HepG2 (cell line): ENCODE results near the gene ENO1. TPM values are rescaled to one million over a fixed set of nuclear protein-coding genes. Genes with fewer than 3 reads are reported as not detected.

Experiments
- ATAC-seq: fragments of 200-7000 bp; cut with Tn5 transposase; 3 replicates; pipeline ENCODE4 v1.9.1; 2020; ENCODE audit warnings: mild to moderate bottlenecking, moderate library complexity
- BruUV-seq: library from RNA; stranded (reverse); fragments of 400-500 nt; replicated peaks from 2 replicates; lab custom pipeline; 2021; lab: Mats Ljungman, UMichigan
- CTCF ChIA-PET: fragments of 300-600 bp; formaldehyde crosslinking; extraction: SDS; loops from one replicate; lab custom pipeline; 2021; ENCODE audit warnings: low total read pairs, inconsistent platforms, low intra/inter-chr PET ratio; lab: Yijun Ruan, JAX
- POLR2A ChIA-PET: fragments of 350-600 bp; sonication (Branson Sonifier 250); formaldehyde crosslinking; loops from one replicate; lab custom pipeline; 2020; ENCODE audit warnings: antibody characterized with exemption, inconsistent platforms; lab: Yijun Ruan, JAX
- DNase-seq: peaks from one replicate; pipeline ENCODE4 v3.0.0-alpha.2; 2015; ENCODE audit warnings: low spot score
- FAIRE-seq: peaks from 3 replicates; lab custom pipeline; 2011; peaks lifted over from hg19 to GRCh38; lab: Jason Lieb, UNC
- H2AFZ ChIP-seq: one replicate; pipeline ENCODE4 v1.6.1; 2011; ENCODE audit warnings: low read length, inconsistent platforms
- H3K27ac ChIP-seq: fragments of 300-600 bp; 3 replicates; pipeline ENCODE4 v1.8.0; 2011; ENCODE audit warnings: mixed run types, mild to moderate bottlenecking, mixed read lengths, low read length, inconsistent platforms; ENCODE audit not compliant: insufficient read depth; ENCODE audit errors: extremely low read length
- H3K27me3 ChIP-seq, 2 experiments: fragments of 200-600 bp in 1 of 2; 2 replicates in 1 of 2; 3 replicates in 1 of 2; pipeline versions ENCODE4 v1.6.0 to v1.8.0; 2011; ENCODE audit warnings: low read length in 2 of 2, mild to moderate bottlenecking in 2 of 2, moderate library complexity in 2 of 2, inconsistent platforms in 1 of 2; ENCODE audit not compliant: insufficient read depth in 2 of 2, control insufficient read depth in 1 of 2
- H3K36me3 ChIP-seq, 2 experiments: fragments of 200-600 bp in 1 of 2; replicated peaks in 1 of 2; 2 replicates in 1 of 2; 3 replicates in 1 of 2; pipeline versions ENCODE4 v1.5.1 to v1.8.0; 2011; ENCODE audit warnings: low read length in 2 of 2, inconsistent platforms in 1 of 2; ENCODE audit not compliant: insufficient read depth in 2 of 2, control insufficient read depth in 1 of 2
- H3K4me1 ChIP-seq: 2 replicates; pipeline ENCODE4 v1.5.1; 2012; ENCODE audit warnings: low read length, inconsistent platforms; ENCODE audit not compliant: insufficient read depth
- H3K4me2 ChIP-seq: 2 replicates; pipeline ENCODE4 v1.6.0; 2011; ENCODE audit warnings: low read depth, low read length, inconsistent platforms
- H3K4me3 ChIP-seq, 3 experiments: fragments of 200-600 bp in 1 of 3; sonication (generic), shearing (Covaris generic) in 1 of 3; replicated peaks in 1 of 3; 2 replicates each; pipeline ENCODE4 v1.5.1; 2011 to 2016; ENCODE audit warnings: low read length in 3 of 3, inconsistent platforms in 2 of 3, low read depth in 2 of 3, mild to moderate bottlenecking in 2 of 3, control low read depth in 1 of 3, mixed read lengths in 1 of 3; ENCODE audit not compliant: insufficient read depth in 1 of 3
- H3K79me2 ChIP-seq: one replicate; pipeline ENCODE4 v1.6.1; 2011; ENCODE audit warnings: low read length, inconsistent platforms; ENCODE audit not compliant: insufficient read depth
- H3K9ac ChIP-seq: 2 replicates; pipeline ENCODE4 v1.6.0; 2011; ENCODE audit warnings: mild to moderate bottlenecking, low read depth, low read length, inconsistent platforms; ENCODE audit not compliant: insufficient read depth
- H3K9me3 ChIP-seq: 2 replicates; pipeline ENCODE4 v1.5.1; 2012; ENCODE audit warnings: mild to moderate bottlenecking, low read length
- H4K20me1 ChIP-seq: 2 replicates; pipeline ENCODE4 v1.6.0; 2011; ENCODE audit warnings: inconsistent platforms, mild to moderate bottlenecking, low read length, moderate library complexity; ENCODE audit not compliant: insufficient read depth
- ZKSCAN5 ChIP-seq: sonication (generic); formaldehyde crosslinking; IDR thresholded peaks from 2 replicates; pipeline ENCODE4 v1.5.1; 2020; ENCODE audit warnings: mild to moderate bottlenecking, missing genetic modification reagents
- WGBS: methylation state at CpG from one replicate; pipeline ENCODE4 v1.1.6; 2017; ENCODE audit warnings: low lambda C conversion rate; 5-methylcytosine and 5-hydroxymethylcytosine counted together
- in situ Hi-C: cut with HindIII; loops from 2 replicates; pipeline ENCODE4 v1.10.0; 2017; ENCODE audit warnings: low pct_unique_long_range_greater_than_20kb; ENCODE audit not compliant: extremely low pct_ligation_motif_present
- intact Hi-C: fragments of 100-400 bp; cut with micrococcal nuclease; formaldehyde crosslinking; loops from one replicate; pipeline ENCODE4 v1.10.0; 2022; ENCODE audit not compliant: unreplicated experiment
- polyA plus RNA-seq, 8 experiments: library from polyadenylated mRNA; depleted of rRNA in 3 of 8; stranded (reverse) in 7 of 8; unstranded in 1 of 8; fragments of >200 nt; fragmentation: Illumina TruSeq in 4 of 8; extraction: Trizol in 4 of 8; gene quantifications; 2 replicates each; pipeline versions ENCODE4 v1.2.1 to v1.2.3, GENCODE V29; 2011 to 2016; ENCODE audit warnings: low read depth in 4 of 8, missing spikeins in 1 of 8, mixed read lengths in 1 of 8; ENCODE audit not compliant: insufficient read depth in 1 of 8
- total RNA-seq, 5 experiments: library from RNA; depleted of rRNA; stranded (reverse); fragments of >200 nt; fragmentation: Illumina TruSeq; extraction: Trizol; gene quantifications; 2 replicates each; pipeline ENCODE4 v1.2.3, GENCODE V29; 2016; ENCODE audit warnings: low read depth in 1 of 5
- TF ChIP-seq, protein P1 (sequence below): sonication (generic); formaldehyde crosslinking; IDR thresholded peaks from 2 replicates; pipeline ENCODE4 v1.9.0; 2022; ENCODE audit warnings: low read depth, missing genetic modification reagents
- TF ChIP-seq, protein P2 (sequence below): sonication (generic); formaldehyde crosslinking; IDR thresholded peaks from 2 replicates; pipeline ENCODE4 v1.5.0; 2020; ENCODE audit warnings: mild to moderate bottlenecking, missing genetic modification reagents, borderline replicate concordance
- TF ChIP-seq, protein P3 (sequence below), 2 experiments: fragments of 450-650 bp in 1 of 2; sonication (generic) in 1 of 2; formaldehyde crosslinking in 1 of 2; IDR thresholded peaks; 2 replicates each; pipeline versions ENCODE4 v1.6.1 to v1.8.0; 2016 to 2022; ENCODE audit warnings: antibody characterized with exemption in 1 of 2, mild to moderate bottlenecking in 1 of 2, missing genetic modification reagents in 1 of 2

ENO1 gene
- total and polyA plus RNA-seq, 2 of the 13 experiments (the other 11 are each of a cell fraction or from before 2014, with no cell fraction given), result 1,559 to 3,103 TPM

DNA sequence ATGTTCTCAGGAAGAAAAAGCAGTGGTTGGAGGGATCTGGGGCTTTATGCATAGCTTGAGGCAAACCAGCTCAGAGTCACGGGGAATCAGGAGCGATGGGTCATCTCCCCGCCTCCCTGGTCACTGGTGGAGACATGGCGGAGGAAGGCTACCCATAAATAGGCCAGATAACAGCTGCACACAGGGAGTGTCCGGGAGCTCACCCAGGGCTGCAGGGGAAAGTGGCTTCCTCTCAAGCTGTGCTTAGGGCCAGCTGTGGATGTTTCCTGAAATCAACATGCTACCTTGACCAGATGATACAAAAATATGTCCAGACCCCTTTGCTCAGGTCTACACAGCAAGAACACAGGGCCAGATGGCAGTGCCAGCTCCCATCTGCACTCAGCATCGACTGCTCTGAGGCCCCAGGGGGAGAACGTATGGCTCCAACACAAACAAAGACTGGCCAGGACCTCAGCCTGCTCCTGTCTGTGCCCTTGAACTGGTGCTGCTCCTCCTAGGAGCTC lies 33.9 kb downstream of the ENO1 start (continued):
- TF ChIP-seq, protein P1, sequence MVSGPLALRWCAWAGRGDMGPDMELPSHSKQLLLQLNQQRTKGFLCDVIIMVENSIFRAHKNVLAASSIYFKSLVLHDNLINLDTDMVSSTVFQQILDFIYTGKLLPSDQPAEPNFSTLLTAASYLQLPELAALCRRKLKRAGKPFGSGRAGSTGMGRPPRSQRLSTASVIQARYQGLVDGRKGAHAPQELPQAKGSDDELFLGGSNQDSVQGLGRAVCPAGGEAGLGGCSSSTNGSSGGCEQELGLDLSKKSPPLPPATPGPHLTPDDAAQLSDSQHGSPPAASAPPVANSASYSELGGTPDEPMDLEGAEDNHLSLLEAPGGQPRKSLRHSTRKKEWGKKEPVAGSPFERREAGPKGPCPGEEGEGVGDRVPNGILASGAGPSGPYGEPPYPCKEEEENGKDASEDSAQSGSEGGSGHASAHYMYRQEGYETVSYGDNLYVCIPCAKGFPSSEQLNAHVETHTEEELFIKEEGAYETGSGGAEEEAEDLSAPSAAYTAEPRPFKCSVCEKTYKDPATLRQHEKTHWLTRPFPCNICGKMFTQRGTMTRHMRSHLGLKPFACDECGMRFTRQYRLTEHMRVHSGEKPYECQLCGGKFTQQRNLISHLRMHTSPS (CRISPR knock-in tag), result peak; percentile 78
- TF ChIP-seq, all 625 proteins: peak for 5

DNA sequence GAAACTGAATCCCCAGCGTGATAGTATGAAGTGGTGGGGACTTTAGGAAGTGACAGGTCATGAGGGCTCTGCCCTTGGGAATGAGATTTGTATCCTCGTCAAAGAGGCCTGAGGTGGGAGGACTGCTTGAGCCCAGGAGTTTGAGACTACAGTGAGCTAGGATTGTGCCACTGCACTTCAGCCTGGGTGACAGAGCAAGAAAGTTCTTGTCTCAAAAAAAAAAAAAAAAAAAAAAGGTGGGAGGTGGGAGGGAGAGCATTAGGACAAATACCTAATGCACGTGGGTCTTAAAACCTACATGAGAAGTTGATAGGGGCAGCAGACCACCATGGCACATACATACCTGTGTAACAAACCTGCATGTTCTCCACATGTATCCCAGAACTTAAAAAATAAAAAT lies 37.1 kb downstream of the ENO1 start:
- H3K4me3 ChIP-seq, result no peak overlapping the region
- no peaks in the 10 kb centered on the region for H3K36me3 ChIP-seq
- WGBS, result 29% methylated on average over 3 of the region's 3 CpGs
- peaks cover 42% of the 10 kb centered on the region for H3K4me1 ChIP-seq
- H3K27ac ChIP-seq, result no peak overlapping the region
- POLR2A ChIA-PET, result no interaction called here
- no peaks in the 10 kb centered on the region for H3K79me2 ChIP-seq
- BruUV-seq, result no TSS peak
- H4K20me1 ChIP-seq, result no peaks in the 10 kb centered on the region
- ATAC-seq (no peak), FAIRE-seq (no peak), DNase-seq (no peak)
- intact Hi-C loops, result no loop called here
- H3K4me2 ChIP-seq, result peak overlapping the region; percentile 20; the same call in 1 of the 2 replicates
- in situ Hi-C loops, result loop anchor here (25.0 kb wide), 1 partner anchor 279 kb away; no protein-coding TSS in a partner anchor
- CTCF ChIA-PET, result no interaction called here
- H3K9me3 ChIP-seq, result no peaks in the 10 kb centered on the region
- H3K27me3 ChIP-seq, result 0 out of 5 replicates have a peak, but pooled peaks cover 0 to 3% of the 10 kb centered on the region in 2 experiments
- H2AFZ ChIP-seq, result no peak overlapping the region
- H3K9ac ChIP-seq, result no peak overlapping the region
- TF ChIP-seq, protein P2, sequence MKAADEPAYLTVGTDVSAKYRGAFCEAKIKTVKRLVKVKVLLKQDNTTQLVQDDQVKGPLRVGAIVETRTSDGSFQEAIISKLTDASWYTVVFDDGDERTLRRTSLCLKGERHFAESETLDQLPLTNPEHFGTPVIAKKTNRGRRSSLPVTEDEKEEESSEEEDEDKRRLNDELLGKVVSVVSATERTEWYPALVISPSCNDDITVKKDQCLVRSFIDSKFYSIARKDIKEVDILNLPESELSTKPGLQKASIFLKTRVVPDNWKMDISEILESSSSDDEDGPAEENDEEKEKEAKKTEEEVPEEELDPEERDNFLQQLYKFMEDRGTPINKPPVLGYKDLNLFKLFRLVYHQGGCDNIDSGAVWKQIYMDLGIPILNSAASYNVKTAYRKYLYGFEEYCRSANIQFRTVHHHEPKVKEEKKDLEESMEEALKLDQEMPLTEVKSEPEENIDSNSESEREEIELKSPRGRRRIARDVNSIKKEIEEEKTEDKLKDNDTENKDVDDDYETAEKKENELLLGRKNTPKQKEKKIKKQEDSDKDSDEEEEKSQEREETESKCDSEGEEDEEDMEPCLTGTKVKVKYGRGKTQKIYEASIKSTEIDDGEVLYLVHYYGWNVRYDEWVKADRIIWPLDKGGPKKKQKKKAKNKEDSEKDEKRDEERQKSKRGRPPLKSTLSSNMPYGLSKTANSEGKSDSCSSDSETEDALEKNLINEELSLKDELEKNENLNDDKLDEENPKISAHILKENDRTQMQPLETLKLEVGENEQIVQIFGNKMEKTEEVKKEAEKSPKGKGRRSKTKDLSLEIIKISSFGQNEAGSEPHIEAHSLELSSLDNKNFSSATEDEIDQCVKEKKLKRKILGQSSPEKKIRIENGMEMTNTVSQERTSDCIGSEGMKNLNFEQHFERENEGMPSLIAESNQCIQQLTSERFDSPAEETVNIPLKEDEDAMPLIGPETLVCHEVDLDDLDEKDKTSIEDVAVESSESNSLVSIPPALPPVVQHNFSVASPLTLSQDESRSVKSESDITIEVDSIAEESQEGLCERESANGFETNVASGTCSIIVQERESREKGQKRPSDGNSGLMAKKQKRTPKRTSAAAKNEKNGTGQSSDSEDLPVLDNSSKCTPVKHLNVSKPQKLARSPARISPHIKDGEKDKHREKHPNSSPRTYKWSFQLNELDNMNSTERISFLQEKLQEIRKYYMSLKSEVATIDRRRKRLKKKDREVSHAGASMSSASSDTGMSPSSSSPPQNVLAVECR (CRISPR knock-in tag), result no peak
- TF ChIP-seq ZKSCAN5 (CRISPR knock-in tag), result no peak
- TF ChIP-seq, protein P3, sequence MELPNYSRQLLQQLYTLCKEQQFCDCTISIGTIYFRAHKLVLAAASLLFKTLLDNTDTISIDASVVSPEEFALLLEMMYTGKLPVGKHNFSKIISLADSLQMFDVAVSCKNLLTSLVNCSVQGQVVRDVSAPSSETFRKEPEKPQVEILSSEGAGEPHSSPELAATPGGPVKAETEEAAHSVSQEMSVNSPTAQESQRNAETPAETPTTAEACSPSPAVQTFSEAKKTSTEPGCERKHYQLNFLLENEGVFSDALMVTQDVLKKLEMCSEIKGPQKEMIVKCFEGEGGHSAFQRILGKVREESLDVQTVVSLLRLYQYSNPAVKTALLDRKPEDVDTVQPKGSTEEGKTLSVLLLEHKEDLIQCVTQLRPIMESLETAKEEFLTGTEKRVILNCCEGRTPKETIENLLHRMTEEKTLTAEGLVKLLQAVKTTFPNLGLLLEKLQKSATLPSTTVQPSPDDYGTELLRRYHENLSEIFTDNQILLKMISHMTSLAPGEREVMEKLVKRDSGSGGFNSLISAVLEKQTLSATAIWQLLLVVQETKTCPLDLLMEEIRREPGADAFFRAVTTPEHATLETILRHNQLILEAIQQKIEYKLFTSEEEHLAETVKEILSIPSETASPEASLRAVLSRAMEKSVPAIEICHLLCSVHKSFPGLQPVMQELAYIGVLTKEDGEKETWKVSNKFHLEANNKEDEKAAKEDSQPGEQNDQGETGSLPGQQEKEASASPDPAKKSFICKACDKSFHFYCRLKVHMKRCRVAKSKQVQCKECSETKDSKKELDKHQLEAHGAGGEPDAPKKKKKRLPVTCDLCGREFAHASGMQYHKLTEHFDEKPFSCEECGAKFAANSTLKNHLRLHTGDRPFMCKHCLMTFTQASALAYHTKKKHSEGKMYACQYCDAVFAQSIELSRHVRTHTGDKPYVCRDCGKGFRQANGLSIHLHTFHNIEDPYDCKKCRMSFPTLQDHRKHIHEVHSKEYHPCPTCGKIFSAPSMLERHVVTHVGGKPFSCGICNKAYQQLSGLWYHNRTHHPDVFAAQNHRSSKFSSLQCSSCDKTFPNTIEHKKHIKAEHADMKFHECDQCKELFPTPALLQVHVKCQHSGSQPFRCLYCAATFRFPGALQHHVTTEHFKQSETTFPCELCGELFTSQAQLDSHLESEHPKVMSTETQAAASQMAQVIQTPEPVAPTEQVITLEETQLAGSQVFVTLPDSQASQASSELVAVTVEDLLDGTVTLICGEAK (IDR thresholded peaks at IDR 0.05), result peak; percentile 42
- TF ChIP-seq, protein P3 (CRISPR knock-in tag; IDR thresholded peaks at IDR 0.05), result peak; percentile 44; the same call in 1 of the 2 replicates
